ENCODE measurements around the gene ANKRD7. TPM values are rescaled to one million over a fixed set of nuclear protein-coding genes. Genes with fewer than 3 reads are reported as not detected.

ANKRD7 gene
- total RNA-seq, 1 donor from 2014 or later: not detected

GRCh38 chr7:118285358-118285757, 60.9 kb downstream of the ANKRD7 start:
- no peak for TF ChIP-seq CTCF (IDR thresholded peaks at IDR 0.05)
- H3K27ac ChIP-seq: no peak overlapping the region
- H3K9me3 ChIP-seq: no peaks in the 10 kb centered on the region
- no peak overlapping the region for H3K4me3 ChIP-seq
- DNase-seq: no peak
- intact Hi-C loops (cut with DNase I): no loop called here
- ATAC-seq: no peak
- H3K4me1 ChIP-seq: no peaks in the 10 kb centered on the region
- peaks cover 3% of the 10 kb centered on the region for H3K27me3 ChIP-seq (ENCODE audit: low read depth)
- H3K36me3 ChIP-seq: no peaks in the 10 kb centered on the region

DNA sequence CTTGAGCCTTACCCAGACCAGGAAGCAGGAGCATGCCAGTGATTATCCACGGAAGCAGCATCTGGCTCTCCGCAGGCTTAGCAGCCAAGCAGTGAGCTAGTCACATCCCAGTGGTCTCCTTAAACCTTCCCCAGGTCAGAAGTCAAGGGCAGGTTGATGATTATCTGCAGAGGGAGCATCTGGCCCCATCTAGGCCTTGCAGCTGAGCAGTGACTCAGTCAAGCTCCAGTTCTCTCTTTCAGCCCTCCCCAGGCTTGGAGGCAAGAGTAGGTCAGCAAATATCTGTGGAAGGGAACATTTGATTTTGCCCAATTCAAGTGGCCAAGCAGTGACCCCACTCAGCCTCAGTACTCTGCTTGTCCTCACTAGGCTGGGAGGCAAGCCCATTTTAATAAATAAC, 61.6 kb downstream of the ANKRD7 start:
- H3K27ac ChIP-seq: no peak overlapping the region
- H3K36me3 ChIP-seq: no peaks in the 10 kb centered on the region
- H3K9me3 ChIP-seq: no peaks in the 10 kb centered on the region
- DNase-seq (no peak), ATAC-seq (no peak)
- TF ChIP-seq CTCF (IDR thresholded peaks at IDR 0.05): no peak
- no peaks in the 10 kb centered on the region for H3K4me1 ChIP-seq
- no peak overlapping the region for H3K4me3 ChIP-seq
- peaks cover 3% of the 10 kb centered on the region for H3K27me3 ChIP-seq (ENCODE audit: low read depth)
- intact Hi-C loops (cut with DNase I): no loop called here

- Histone ChIP-seq H3K27ac (no peak overlapping the region), H3K9me3 (no peaks in the 10 kb centered on the region), H3K36me3 (no peaks in the 10 kb centered on the region), H3K27me3 (ENCODE audit: low read depth) (peaks cover 3% of the 10 kb centered on the region), H3K4me3 (no peak overlapping the region), H3K4me1 (no peaks in the 10 kb centered on the region)
- no peak for ATAC-seq
- TF ChIP-seq CTCF (IDR thresholded peaks at IDR 0.05): no peak
- DNase-seq: no peak
- intact Hi-C loops (cut with DNase I): no loop called here
These were observed 63.6 kb downstream of the ANKRD7 start for GRCh38 chr7:118288098-118288497.

DNA sequence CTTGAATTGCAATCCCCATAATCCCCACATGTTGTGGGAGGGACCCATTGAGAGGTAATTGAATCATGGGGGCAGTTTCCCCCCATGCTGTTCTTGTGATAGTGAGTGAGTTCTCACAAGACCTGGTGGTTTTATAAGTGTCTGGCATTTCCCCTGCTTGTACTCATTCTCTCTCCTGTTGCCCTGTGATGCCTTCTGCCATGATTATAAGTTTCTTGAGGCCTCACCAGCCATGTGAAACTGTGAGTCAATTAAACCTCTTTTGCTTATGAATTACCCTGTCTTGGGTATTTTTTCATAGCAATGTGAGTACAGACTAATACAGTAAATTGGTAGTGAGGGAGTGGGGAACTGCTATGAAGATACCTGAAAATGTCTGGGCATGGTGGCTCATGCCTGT, 65.0 kb downstream of the ANKRD7 start:
- DNase-seq (no peak), ATAC-seq (no peak)
- Histone ChIP-seq H3K27ac (no peak overlapping the region), H3K4me1 (no peaks in the 10 kb centered on the region), H3K9me3 (no peaks in the 10 kb centered on the region), H3K27me3 (ENCODE audit: low read depth) (no peaks in the 10 kb centered on the region), H3K36me3 (no peaks in the 10 kb centered on the region), H3K4me3 (no peak overlapping the region)
- no peak for TF ChIP-seq CTCF (IDR thresholded peaks at IDR 0.05)
- intact Hi-C loops (cut with DNase I): no loop called here

Other genes with a start within 250 kb of the ANKRD7 start
- gene LSM8, start 40.5 kb upstream of the ANKRD7 start, total RNA-seq: 25.6 TPM

All from lower lobe of right lung (tissue), 2 donors.